Brain microvascular endothelial cell (primary cell): ENCODE measurements around the gene USP32.

Experiments
- DNase-seq: peaks from one replicate; pipeline ENCODE4 v3.0.0-alpha.2; 2020
- H3K27ac ChIP-seq: fragments of 250-450 bp; sonication (Bioruptor Pico); 2 replicates; pipeline ENCODE4 v1.5.1; 2020; ENCODE audit warnings: mild to moderate bottlenecking, moderate library complexity
- H3K27me3 ChIP-seq: fragments of 250-450 bp; sonication (Bioruptor Pico); replicated peaks from 2 replicates; pipeline ENCODE4 v1.5.1; 2020; ENCODE audit warnings: mild to moderate bottlenecking
- H3K36me3 ChIP-seq: fragments of 250-450 bp; sonication (Bioruptor Pico); replicated peaks from 2 replicates; pipeline ENCODE4 v1.5.1; 2020; ENCODE audit warnings: mild to moderate bottlenecking
- H3K4me3 ChIP-seq: 2 replicates; pipeline ENCODE4 v1.5.1; 2011; ENCODE audit warnings: low read depth, mild to moderate bottlenecking, control low read depth, low read length, moderate library complexity
- CTCF ChIP-seq: IDR thresholded peaks from 2 replicates; pipeline ENCODE4 v1.5.1; 2011; ENCODE audit warnings: low read depth, mild to moderate bottlenecking, moderate library complexity, low read length, control low read depth, inconsistent platforms; ENCODE audit errors: missing control alignments
- in situ Hi-C: cut with HindIII; loops from 2 replicates; pipeline ENCODE4 v1.10.0; 2017; ENCODE audit warnings: low sequenced_read_pairs, low pct_ligation_motif_present

Gene USP32

GRCh38 chr17:60247836-60248461 is 144.0 kb downstream of the USP32 start:
- no peak for DNase-seq
- Histone ChIP-seq H3K27ac (no peak overlapping the region), H3K4me3 (no peak overlapping the region), H3K36me3 (peaks cover 4% of the 10 kb centered on the region), H3K27me3 (no peaks in the 10 kb centered on the region)
- TF ChIP-seq CTCF: no peak
- in situ Hi-C loops: loop anchor here (25.0 kb wide), 1 partner anchor 164 kb away; the partner anchor contains the start of gene CHCT1

- Histone ChIP-seq H3K27me3 (no peaks in the 10 kb centered on the region), H3K4me3 (no peak overlapping the region), H3K36me3 (peaks cover 4% of the 10 kb centered on the region), H3K27ac (no peak overlapping the region)
- no peak for TF ChIP-seq CTCF
- no peak for DNase-seq
- in situ Hi-C loops: loop anchor here (25.0 kb wide), 1 partner anchor 168 kb away; the partner anchor contains the start of gene CHCT1
These were observed 147.3 kb downstream of the USP32 start for GRCh38 chr17:60244656-60245055.

GRCh38 chr17:60240290-60240689 is 151.6 kb downstream of the USP32 start:
- no peak for DNase-seq
- no peak for TF ChIP-seq CTCF
- Histone ChIP-seq H3K27ac (no peak overlapping the region), H3K36me3 (no peaks in the 10 kb centered on the region), H3K4me3 (no peak overlapping the region), H3K27me3 (no peaks in the 10 kb centered on the region)
- in situ Hi-C loops: loop anchor here (25.0 kb wide), 1 partner anchor 172 kb away; the partner anchor contains the start of gene CHCT1

GRCh38 chr17:60231691-60232090 is 160.2 kb downstream of the USP32 start:
- in situ Hi-C loops: loop anchor here (25.0 kb wide), 1 partner anchor 181 kb away; the partner anchor contains the start of gene CHCT1
- H3K4me3 ChIP-seq: no peak overlapping the region
- no peak overlapping the region for H3K27ac ChIP-seq
- TF ChIP-seq CTCF: no peak
- H3K27me3 ChIP-seq: no peaks in the 10 kb centered on the region
- no peak for DNase-seq
- no peaks in the 10 kb centered on the region for H3K36me3 ChIP-seq

GRCh38 chr17:60231234-60231633 is 160.7 kb downstream of the USP32 start:
- peak; percentile 32 for DNase-seq
- Histone ChIP-seq H3K4me3 (no peak overlapping the region), H3K36me3 (no peaks in the 10 kb centered on the region), H3K27ac (no peak overlapping the region), H3K27me3 (no peaks in the 10 kb centered on the region)
- in situ Hi-C loops: loop anchor here (25.0 kb wide), 1 partner anchor 181 kb away; the partner anchor contains the start of gene CHCT1
- TF ChIP-seq CTCF: peak; percentile 61
